Fibroblast of skin of right quadriceps (primary cell): ENCODE data around the gene PI4KA.

Experiments used
- DNase-seq: peaks from one replicate; pipeline ENCODE4 v3.0.0-alpha.2; 2013

PI4KA gene

DNA sequence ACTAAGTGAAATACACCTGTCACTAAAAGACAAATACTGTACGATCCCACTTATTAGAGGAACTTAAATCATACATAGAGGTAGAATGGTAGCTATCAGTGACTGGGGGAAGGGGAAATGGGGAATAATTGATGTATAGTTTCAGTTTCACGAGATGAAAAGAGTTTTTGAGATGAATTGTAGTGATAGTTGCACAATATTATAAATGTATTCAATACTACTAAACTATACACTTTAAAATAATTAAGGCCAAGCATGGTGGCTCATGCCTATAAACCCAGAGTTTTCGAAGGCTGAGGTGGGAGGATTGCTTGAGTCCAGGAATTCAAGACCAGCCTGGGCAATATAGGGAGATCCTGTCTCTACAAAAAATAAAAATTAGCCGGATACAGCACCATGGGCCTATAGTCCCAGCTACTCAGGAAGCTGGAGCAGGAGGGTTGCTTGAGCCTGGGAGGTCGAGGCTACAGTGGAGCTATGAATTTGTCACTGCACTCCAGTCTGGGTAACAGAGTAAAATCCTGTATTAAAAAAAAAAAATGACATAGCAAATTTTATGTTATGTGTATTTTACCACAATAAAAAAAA is 44.3 kb downstream of the PI4KA start:
- DNase-seq: no peak

GRCh38 chr22:20813056-20813455 is 45.6 kb downstream of the PI4KA start:
- no peak for DNase-seq

- DNase-seq: no peak
Measured at GRCh38 chr22:20811971-20812660, 46.5 kb downstream of the PI4KA start.

DNA sequence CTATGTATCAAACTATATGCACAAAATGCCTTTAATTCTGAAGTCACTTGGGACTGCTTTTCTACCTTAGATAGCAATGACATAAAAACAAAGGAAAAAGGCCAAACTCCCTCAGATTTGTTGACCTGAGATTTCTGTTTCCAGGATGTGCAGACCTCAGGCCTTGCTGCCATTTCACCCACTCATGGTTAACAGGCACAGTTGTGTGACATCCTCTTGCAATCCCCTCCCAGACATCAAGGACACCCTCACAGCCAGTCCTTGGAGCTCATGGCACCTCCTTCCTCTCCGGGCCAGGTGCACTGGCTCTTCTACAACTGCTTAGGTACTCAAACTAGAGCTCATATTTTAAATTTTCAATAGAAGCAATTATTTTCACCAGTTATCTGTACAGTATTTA is 47.4 kb downstream of the PI4KA start:
- DNase-seq: no peak

DNA sequence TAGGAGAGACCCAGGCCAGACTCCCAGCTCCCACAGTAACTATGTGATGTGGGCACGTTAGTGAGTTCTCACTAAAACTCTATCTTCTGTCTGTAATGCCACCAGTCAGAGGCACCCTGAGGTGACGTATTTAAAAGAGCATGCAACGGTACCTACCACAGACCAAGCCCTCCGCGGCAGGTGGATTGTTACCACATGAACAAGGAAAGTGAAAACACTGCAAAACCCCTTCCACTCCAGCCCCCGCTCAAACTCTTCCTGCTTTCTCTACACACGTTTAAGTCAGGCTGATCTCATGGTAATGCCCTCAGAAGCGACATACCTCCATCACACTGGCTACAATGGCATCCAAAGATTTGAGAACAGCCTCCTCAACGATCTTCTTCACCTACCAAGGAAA is 48.0 kb downstream of the PI4KA start:
- no peak for DNase-seq

- no peak for DNase-seq
Measured at GRCh38 chr22:20809538-20810185, 48.9 kb downstream of the PI4KA start.

- DNase-seq: no peak
Measured at GRCh38 chr22:20808844-20809243, 49.8 kb downstream of the PI4KA start.

GRCh38 chr22:20807315-20807752 is 51.3 kb downstream of the PI4KA start:
- peak; percentile 93 for DNase-seq

- DNase-seq: peak; percentile 51
Measured at GRCh38 chr22:20805972-20806471, 52.6 kb downstream of the PI4KA start.

- DNase-seq: no peak
Measured at GRCh38 chr22:20804650-20805049, 54.0 kb downstream of the PI4KA start.

DNA sequence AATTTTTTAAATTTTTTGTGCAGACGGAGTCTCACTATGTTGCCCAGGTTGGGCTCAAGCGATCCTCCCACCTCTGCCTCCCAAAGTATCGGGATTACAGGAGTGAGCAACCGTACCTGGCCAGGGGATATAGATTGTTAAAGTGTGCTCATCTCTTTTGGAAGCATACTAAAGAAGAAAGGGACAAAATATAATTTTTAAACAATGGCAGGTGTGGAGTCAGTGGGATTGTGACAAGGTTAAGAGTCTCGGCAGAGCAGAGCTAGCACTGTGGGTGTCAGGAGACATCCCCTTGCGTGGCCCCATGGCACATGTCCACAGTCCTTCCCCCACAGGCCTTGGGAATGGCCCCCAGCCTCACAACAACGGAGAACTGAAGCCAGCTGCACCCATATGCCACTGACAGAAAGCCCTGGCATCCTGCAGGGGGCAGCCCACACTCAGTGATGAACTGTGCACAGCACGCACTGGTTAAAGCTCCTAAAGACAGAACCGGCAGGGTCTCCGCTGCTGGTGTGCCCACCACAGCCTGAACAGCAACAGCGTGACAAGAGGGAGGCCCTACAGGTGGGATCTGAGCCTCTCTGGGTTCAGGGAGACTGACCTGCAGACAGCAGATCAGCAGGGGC is 54.8 kb downstream of the PI4KA start:
- DNase-seq: peak; percentile 31

DNA sequence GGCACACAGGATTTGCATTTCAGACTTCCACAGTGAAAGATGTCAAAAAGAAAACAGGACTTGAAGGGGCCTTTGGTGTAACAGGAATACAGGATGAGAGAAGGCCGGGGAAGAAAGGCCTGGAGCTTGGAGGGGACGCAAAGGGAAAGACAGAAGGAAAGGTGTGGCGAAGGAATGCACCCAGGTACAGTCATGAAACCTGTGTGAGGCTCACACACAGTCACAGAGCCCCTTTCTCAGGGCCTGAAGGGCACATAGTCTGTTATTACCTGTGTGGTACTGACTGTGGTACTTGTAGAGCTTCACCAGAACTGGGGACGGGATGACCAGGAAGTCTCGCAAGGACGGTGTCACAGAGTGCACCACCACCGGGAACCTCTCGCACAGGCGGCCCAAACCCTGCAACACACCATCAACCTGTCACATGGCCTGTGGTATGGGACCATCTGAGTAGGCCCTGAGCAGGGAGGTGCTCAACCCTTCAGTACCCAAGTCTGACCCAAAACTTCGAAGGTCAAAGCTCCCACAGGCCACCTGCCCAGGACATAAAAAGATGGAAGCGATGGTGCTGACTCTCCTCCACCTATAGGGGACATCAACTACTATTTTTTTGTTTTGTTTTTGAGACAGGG is 55.6 kb downstream of the PI4KA start:
- no peak for DNase-seq

DNA sequence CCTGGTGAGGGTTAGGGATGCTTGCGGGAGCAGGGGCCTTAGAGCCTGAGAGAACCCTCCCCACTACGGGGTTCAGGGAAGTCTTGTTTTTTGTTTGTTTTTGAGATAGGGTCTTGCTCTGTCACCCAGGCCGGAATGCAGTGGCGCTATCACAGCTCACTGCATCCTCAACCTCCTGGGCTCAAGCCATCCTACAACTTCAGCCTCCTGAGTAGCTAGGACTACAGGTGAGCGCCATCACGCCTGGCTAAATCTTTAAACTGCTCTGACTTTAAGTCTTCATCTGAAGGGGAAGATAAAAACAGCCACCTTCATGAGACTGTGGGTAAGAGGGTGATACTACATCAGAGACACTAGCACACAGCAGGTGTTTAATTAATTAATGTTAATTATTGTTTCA is 56.2 kb downstream of the PI4KA start:
- no peak for DNase-seq

- DNase-seq: no peak
Measured at GRCh38 chr22:20799449-20799848, 59.2 kb downstream of the PI4KA start.

DNA sequence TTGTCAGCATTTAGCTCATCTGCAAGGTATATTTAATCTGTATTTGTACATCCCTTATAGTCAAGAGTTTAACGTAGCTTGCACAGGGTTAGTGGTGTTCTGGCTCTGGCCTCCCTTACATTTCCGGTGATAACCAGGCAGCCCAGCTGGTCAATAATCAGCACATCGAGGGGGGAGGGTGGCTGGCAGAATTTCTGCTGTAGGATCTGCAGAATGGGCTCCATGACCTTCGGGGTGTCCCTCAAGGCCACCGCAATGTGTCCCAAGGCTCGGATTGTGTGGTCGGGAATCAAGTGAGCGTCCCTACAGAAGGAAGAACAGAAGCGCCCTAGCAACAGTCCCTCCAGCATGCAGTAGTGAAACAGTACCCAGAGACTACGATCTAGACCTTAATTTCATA is 59.6 kb downstream of the PI4KA start:
- no peak for DNase-seq

- DNase-seq: no peak
Measured at GRCh38 chr22:20798218-20798617, 60.4 kb downstream of the PI4KA start.

DNA sequence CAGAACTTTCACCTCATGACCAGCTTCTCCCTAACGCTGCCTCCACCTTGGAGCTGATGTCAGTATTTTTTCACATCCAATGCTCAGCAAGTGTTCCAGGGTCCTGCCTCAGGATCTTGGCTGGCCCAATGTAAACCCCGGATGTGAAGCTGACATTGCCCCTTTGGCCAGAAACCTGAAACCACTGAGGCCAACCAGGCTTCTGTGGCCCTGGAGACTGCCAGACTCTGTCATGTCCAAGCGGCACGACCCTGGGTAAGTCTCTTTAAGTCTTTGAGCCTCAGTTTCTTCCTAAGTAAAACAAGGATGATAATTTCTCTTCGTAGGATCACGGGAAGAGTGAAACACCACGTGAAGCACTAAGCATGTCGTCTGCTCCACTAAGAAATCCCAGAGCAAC is 61.9 kb downstream of the PI4KA start:
- no peak for DNase-seq

GRCh38 chr22:20794650-20795413 is 63.8 kb downstream of the PI4KA start:
- no peak for DNase-seq

DNA sequence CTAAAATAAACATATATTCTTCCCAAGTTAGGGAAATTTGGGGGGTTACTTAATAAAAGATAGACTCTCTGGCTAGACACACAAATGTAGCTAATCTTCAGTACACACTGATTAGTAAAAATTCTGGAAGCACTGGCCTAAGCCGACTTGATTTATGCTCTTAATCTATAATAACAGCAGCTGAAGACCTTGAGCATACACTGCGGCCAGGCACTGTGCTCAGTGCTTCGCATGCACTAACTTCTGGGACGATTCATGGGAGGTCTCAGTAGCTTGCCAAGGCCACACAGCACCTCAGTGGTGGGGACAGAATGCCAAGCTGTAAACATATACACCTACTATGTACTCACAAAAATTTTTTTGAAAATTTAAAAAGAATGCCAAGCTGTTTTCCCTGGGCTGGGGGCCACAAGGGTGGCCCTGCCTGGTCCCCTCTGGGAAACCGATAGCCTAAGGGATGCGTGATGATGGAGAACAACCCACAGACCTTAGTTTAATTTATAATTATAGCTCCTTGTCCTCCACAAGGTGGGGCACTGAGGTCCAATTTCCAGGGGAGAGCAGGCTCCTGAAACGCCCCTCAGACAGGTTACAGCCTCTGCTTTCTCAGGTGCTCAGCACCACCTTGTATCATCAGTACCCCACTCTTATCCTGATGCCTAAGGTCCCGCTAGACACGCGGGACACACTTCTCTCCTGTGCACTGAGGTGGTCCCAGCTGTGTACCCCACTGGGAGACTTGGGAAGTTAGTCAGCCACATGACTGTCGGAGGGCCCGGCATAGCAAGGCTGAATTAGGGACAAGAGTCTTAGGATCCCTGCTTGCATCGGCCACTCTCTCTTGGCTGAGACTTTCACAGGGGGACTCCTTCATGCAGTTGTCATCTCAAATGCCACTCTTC is 64.6 kb downstream of the PI4KA start:
- DNase-seq: no peak

DNA sequence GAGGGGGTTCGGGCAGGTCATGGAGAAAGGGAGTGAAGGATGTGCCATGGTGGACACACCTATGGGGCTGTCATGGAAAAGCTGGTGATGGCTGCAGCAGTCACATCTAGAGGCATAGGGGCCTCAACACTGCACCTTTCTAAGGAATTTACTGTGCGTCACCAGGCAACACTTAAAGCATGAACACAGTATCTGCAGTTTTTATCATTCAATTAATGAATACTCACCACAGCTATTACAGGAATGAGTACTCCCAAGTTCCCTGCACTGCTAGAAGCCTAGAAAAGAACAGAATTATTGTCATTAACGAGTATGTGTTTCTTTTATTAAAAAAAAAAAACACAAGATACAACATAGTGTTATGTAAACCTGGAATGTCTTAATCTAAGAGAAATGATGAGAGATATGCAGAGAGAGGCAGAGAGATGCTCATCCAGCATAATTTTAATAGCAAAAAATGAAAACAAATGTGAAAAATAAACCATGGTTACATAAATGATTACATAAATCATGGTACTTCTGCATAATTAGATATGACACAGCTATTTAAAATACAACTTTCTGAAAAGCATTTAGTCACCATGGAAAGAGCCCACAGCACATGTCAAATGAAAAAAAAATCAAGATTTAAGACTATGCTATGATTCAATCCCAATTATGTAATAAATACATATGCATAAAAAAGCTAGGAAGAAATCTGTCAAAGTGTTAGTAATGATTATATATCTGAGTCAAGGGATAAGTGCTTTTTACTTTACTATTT is 65.5 kb downstream of the PI4KA start:
- peak; percentile 14 for DNase-seq
